HepG2 (cell line): ENCODE data around the gene SLC6A16. TPM values are rescaled to one million over a fixed set of nuclear protein-coding genes. Genes with fewer than 3 reads are reported as not detected.

Experiments used
- ATAC-seq: fragments of 200-7000 bp; cut with Tn5 transposase; 3 replicates; pipeline ENCODE4 v1.9.1; 2020; ENCODE audit warnings: mild to moderate bottlenecking, moderate library complexity
- BruUV-seq: library from RNA; stranded (reverse); fragments of 400-500 nt; replicated peaks from 2 replicates; lab custom pipeline; 2021; lab: Mats Ljungman, UMichigan
- CTCF ChIA-PET: fragments of 300-600 bp; formaldehyde crosslinking; extraction: SDS; loops from one replicate; lab custom pipeline; 2021; ENCODE audit warnings: low total read pairs, inconsistent platforms, low intra/inter-chr PET ratio; lab: Yijun Ruan, JAX
- POLR2A ChIA-PET: fragments of 350-600 bp; sonication (Branson Sonifier 250); formaldehyde crosslinking; loops from one replicate; lab custom pipeline; 2020; ENCODE audit warnings: antibody characterized with exemption, inconsistent platforms; lab: Yijun Ruan, JAX
- DNase-seq: peaks from one replicate; pipeline ENCODE4 v3.0.0-alpha.2; 2015; ENCODE audit warnings: low spot score
- FAIRE-seq: peaks from 3 replicates; lab custom pipeline; 2011; peaks lifted over from hg19 to GRCh38; lab: Jason Lieb, UNC
- H2AFZ ChIP-seq: one replicate; pipeline ENCODE4 v1.6.1; 2011; ENCODE audit warnings: low read length, inconsistent platforms
- H3K27ac ChIP-seq: fragments of 300-600 bp; 3 replicates; pipeline ENCODE4 v1.8.0; 2011; ENCODE audit warnings: mixed run types, mild to moderate bottlenecking, mixed read lengths, low read length, inconsistent platforms; ENCODE audit not compliant: insufficient read depth; ENCODE audit errors: extremely low read length
- H3K27me3 ChIP-seq, 2 experiments: fragments of 200-600 bp in 1 of 2; 2 replicates in 1 of 2; 3 replicates in 1 of 2; pipeline versions ENCODE4 v1.6.0 to v1.8.0; 2011; ENCODE audit warnings: low read length in 2 of 2, mild to moderate bottlenecking in 2 of 2, moderate library complexity in 2 of 2, inconsistent platforms in 1 of 2; ENCODE audit not compliant: insufficient read depth in 2 of 2, control insufficient read depth in 1 of 2
- H3K36me3 ChIP-seq, 2 experiments: fragments of 200-600 bp in 1 of 2; replicated peaks in 1 of 2; 2 replicates in 1 of 2; 3 replicates in 1 of 2; pipeline versions ENCODE4 v1.5.1 to v1.8.0; 2011; ENCODE audit warnings: low read length in 2 of 2, inconsistent platforms in 1 of 2; ENCODE audit not compliant: insufficient read depth in 2 of 2, control insufficient read depth in 1 of 2
- H3K4me1 ChIP-seq: 2 replicates; pipeline ENCODE4 v1.5.1; 2012; ENCODE audit warnings: low read length, inconsistent platforms; ENCODE audit not compliant: insufficient read depth
- H3K4me2 ChIP-seq: 2 replicates; pipeline ENCODE4 v1.6.0; 2011; ENCODE audit warnings: low read depth, low read length, inconsistent platforms
- H3K4me3 ChIP-seq, 3 experiments: fragments of 200-600 bp in 1 of 3; sonication (generic), shearing (Covaris generic) in 1 of 3; replicated peaks in 1 of 3; 2 replicates each; pipeline ENCODE4 v1.5.1; 2011 to 2016; ENCODE audit warnings: low read length in 3 of 3, inconsistent platforms in 2 of 3, low read depth in 2 of 3, mild to moderate bottlenecking in 2 of 3, control low read depth in 1 of 3, mixed read lengths in 1 of 3; ENCODE audit not compliant: insufficient read depth in 1 of 3
- H3K79me2 ChIP-seq: one replicate; pipeline ENCODE4 v1.6.1; 2011; ENCODE audit warnings: low read length, inconsistent platforms; ENCODE audit not compliant: insufficient read depth
- H3K9ac ChIP-seq: 2 replicates; pipeline ENCODE4 v1.6.0; 2011; ENCODE audit warnings: mild to moderate bottlenecking, low read depth, low read length, inconsistent platforms; ENCODE audit not compliant: insufficient read depth
- H3K9me3 ChIP-seq: 2 replicates; pipeline ENCODE4 v1.5.1; 2012; ENCODE audit warnings: mild to moderate bottlenecking, low read length
- H4K20me1 ChIP-seq: 2 replicates; pipeline ENCODE4 v1.6.0; 2011; ENCODE audit warnings: inconsistent platforms, mild to moderate bottlenecking, low read length, moderate library complexity; ENCODE audit not compliant: insufficient read depth
- CBX5 ChIP-seq: sonication (generic); formaldehyde crosslinking; IDR thresholded peaks from 2 replicates; pipeline ENCODE4 v1.4.0; 2020; ENCODE audit warnings: missing genetic modification reagents, borderline replicate concordance
- CHD2 ChIP-seq: IDR thresholded peaks from 2 replicates; pipeline ENCODE4 v1.6.1; 2011; ENCODE audit warnings: low read depth, low read length, improper control_type of control experiment
- FOXA1 ChIP-seq, 2 experiments: fragments of 450-650 bp in 1 of 2; sonication (generic) in 1 of 2; formaldehyde crosslinking in 1 of 2; IDR thresholded peaks; 2 replicates each; pipeline versions ENCODE4 v1.4.0 to v1.6.1; 2016 to 2020; ENCODE audit warnings: missing genetic modification reagents in 1 of 2
- NCOA2 ChIP-seq: sonication (generic); formaldehyde crosslinking; IDR thresholded peaks from 2 replicates; pipeline ENCODE4 v1.8.0; 2022; ENCODE audit warnings: inconsistent platforms
- PHF21A ChIP-seq: sonication (generic); formaldehyde crosslinking; IDR thresholded peaks from 2 replicates; pipeline ENCODE4 v1.5.0; 2020; ENCODE audit warnings: mild to moderate bottlenecking, missing genetic modification reagents
- PRPF4 ChIP-seq: fragments of 200-400 bp; formaldehyde crosslinking; IDR thresholded peaks from 2 replicates; pipeline ENCODE4 v1.6.1; 2016; ENCODE audit warnings: low read length, low read depth; ENCODE audit not compliant: poor library complexity, severe bottlenecking
- RBFOX2 ChIP-seq: fragments of 200-400 bp; formaldehyde crosslinking; IDR thresholded peaks from 2 replicates; pipeline ENCODE4 v1.6.1; 2017; ENCODE audit warnings: low read depth, mild to moderate bottlenecking, low read length
- RFX5 ChIP-seq: IDR thresholded peaks from 2 replicates; pipeline ENCODE4 v1.6.1; 2011; ENCODE audit warnings: low read depth, low read length, improper control_type of control experiment
- SAFB2 ChIP-seq: sonication (generic); formaldehyde crosslinking; IDR thresholded peaks from 2 replicates; pipeline ENCODE4 v1.5.1; 2020; ENCODE audit warnings: missing genetic modification reagents, low read depth, mild to moderate bottlenecking, borderline replicate concordance
- SP5 ChIP-seq: IDR thresholded peaks from 2 replicates; pipeline ENCODE4 v1.6.1; 2016; ENCODE audit warnings: low read depth, borderline replicate concordance
- ZBTB7A ChIP-seq: sonication (generic); formaldehyde crosslinking; IDR thresholded peaks from 2 replicates; pipeline ENCODE4 v1.8.0; 2022; ENCODE audit warnings: mild to moderate bottlenecking, missing genetic modification reagents
- ZBTB7B ChIP-seq: sonication (generic); formaldehyde crosslinking; IDR thresholded peaks from 2 replicates; pipeline ENCODE4 v1.4.0; 2020; ENCODE audit warnings: missing genetic modification reagents
- ZNF563 ChIP-seq: sonication (generic); formaldehyde crosslinking; IDR thresholded peaks from 2 replicates; pipeline ENCODE4 v1.8.0; 2022; ENCODE audit warnings: mild to moderate bottlenecking, moderate library complexity, missing genetic modification reagents
- ZNF577 ChIP-seq: sonication (generic); formaldehyde crosslinking; IDR thresholded peaks from 2 replicates; pipeline ENCODE4 v1.4.0; 2020; ENCODE audit warnings: mild to moderate bottlenecking, low read depth, missing genetic modification reagents, borderline replicate concordance
- ZNF839 ChIP-seq: sonication (generic); formaldehyde crosslinking; IDR thresholded peaks from 2 replicates; pipeline ENCODE4 v1.4.0; 2020; ENCODE audit warnings: missing genetic modification reagents, mild to moderate bottlenecking, borderline replicate concordance
- ZZZ3 ChIP-seq: sonication (generic); formaldehyde crosslinking; IDR thresholded peaks from 2 replicates; pipeline ENCODE4 v1.4.0; 2020; ENCODE audit warnings: missing genetic modification reagents, mild to moderate bottlenecking, borderline replicate concordance
- WGBS: methylation state at CpG from one replicate; pipeline ENCODE4 v1.1.6; 2017; ENCODE audit warnings: low lambda C conversion rate; 5-methylcytosine and 5-hydroxymethylcytosine counted together
- in situ Hi-C: cut with HindIII; loops from 2 replicates; pipeline ENCODE4 v1.10.0; 2017; ENCODE audit warnings: low pct_unique_long_range_greater_than_20kb; ENCODE audit not compliant: extremely low pct_ligation_motif_present
- intact Hi-C: fragments of 100-400 bp; cut with micrococcal nuclease; formaldehyde crosslinking; loops from one replicate; pipeline ENCODE4 v1.10.0; 2022; ENCODE audit not compliant: unreplicated experiment
- polyA plus RNA-seq, 8 experiments: library from polyadenylated mRNA; depleted of rRNA in 3 of 8; stranded (reverse) in 7 of 8; unstranded in 1 of 8; fragments of >200 nt; fragmentation: Illumina TruSeq in 4 of 8; extraction: Trizol in 4 of 8; gene quantifications; 2 replicates each; pipeline versions ENCODE4 v1.2.1 to v1.2.3, GENCODE V29; 2011 to 2016; ENCODE audit warnings: low read depth in 4 of 8, missing spikeins in 1 of 8, mixed read lengths in 1 of 8; ENCODE audit not compliant: insufficient read depth in 1 of 8
- total RNA-seq, 5 experiments: library from RNA; depleted of rRNA; stranded (reverse); fragments of >200 nt; fragmentation: Illumina TruSeq; extraction: Trizol; gene quantifications; 2 replicates each; pipeline ENCODE4 v1.2.3, GENCODE V29; 2016; ENCODE audit warnings: low read depth in 1 of 5
- TF ChIP-seq, protein P1 (sequence below), 2 experiments: sonication (generic) in 1 of 2; formaldehyde crosslinking in 1 of 2; IDR thresholded peaks; 2 replicates each; pipeline versions ENCODE4 v1.4.0 to v1.6.1; 2018 to 2020; ENCODE audit warnings: missing genetic modification reagents in 2 of 2, borderline replicate concordance in 1 of 2, low read depth in 1 of 2, mild to moderate bottlenecking in 1 of 2, missing biosample characterization in 1 of 2

SLC6A16 gene
- total and polyA plus RNA-seq, 2 of the 13 experiments (the other 11 are each of a cell fraction or from before 2014, with no cell fraction given) = 0.07 to 0.18 TPM

DNA sequence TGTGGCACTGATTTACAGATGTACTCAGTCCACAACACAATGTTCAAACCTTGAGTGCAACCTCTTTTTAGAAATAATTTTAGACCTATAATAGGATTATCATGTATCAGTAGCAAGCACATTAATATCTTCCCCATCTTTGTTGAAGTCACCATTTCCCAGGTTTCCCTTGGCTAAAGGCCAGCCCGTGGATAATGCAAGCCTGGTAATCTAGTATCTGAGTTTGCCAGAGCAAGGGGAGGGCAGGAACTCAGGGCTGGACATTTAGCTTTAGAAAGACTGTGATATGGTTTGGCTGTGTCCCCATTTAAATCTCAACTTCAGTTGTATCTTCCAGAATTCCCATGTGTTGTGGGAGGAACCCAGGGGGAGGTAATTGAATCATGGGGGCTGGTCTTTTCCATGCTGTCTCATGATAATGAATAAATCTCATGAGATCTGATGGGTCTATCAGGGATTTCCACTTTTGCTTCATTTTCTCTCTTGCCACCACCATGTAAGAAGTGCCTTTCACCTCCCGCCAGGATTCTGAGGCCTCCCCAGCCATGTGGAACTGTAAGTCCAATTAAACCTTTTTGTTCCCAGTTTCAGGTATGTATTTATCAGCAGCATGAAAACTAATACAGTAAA is 37.7 kb downstream of the SLC6A16 start:
- FAIRE-seq (no peak), DNase-seq (no peak), ATAC-seq (no peak)
- no peak for TF ChIP-seq ZNF839
- no peak for TF ChIP-seq RBFOX2
- TF ChIP-seq PRPF4 = no peak
- TF ChIP-seq SP5 (CRISPR knock-in tag) = no peak
- TF ChIP-seq ZNF577 (CRISPR knock-in tag) = no peak
- intact Hi-C loops (no loop called here), in situ Hi-C loops (no loop called here)
- Histone ChIP-seq H3K79me2 (no peaks in the 10 kb centered on the region), H3K4me2 (no peak overlapping the region), H3K9ac (no peak overlapping the region), H3K4me1 (no peaks in the 10 kb centered on the region), H4K20me1 (no peaks in the 10 kb centered on the region), H3K4me3 (no peak overlapping the region), H3K27me3 (peaks cover 1 to 3% of the 10 kb centered on the region in 2 experiments; a peak in 1 of 5 replicates), H2AFZ (no peak overlapping the region), H3K27ac (no peak overlapping the region), H3K9me3 (no peaks in the 10 kb centered on the region), H3K36me3 (no peaks in the 10 kb centered on the region)
- 0% methylated on average over 2 of the region's 2 CpGs for WGBS
- no TSS peak for BruUV-seq
- POLR2A ChIA-PET = no interaction called here
- CTCF ChIA-PET = no interaction called here

DNA sequence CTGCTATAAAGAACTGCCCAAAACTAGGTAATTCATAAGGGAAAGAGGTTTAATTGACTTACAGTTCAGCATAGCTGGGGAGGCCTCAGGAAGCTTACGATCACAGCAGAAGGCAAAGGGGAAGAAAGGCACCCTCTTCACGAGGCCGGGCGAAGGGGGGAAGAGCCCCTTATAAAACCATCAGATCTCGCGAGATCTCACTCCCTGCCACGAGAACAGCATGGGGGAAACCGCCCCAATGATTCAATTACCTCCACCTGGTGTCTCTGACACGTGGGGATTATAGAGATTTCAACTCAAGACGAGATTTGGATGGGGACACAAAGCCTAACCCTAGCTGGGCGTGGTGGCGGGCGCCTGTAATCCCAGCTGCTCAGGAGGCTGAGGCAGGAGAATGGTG is 42.8 kb downstream of the SLC6A16 start:
- H3K36me3 ChIP-seq = no peaks in the 10 kb centered on the region
- no peak overlapping the region for H3K27ac ChIP-seq
- H3K4me1 ChIP-seq = no peaks in the 10 kb centered on the region
- no peaks in the 10 kb centered on the region for H3K9me3 ChIP-seq
- H2AFZ ChIP-seq = no peak overlapping the region
- in situ Hi-C loops = no loop called here
- H4K20me1 ChIP-seq = no peaks in the 10 kb centered on the region
- 38% methylated on average over 13 of the region's 13 CpGs for WGBS
- CTCF ChIA-PET = no interaction called here
- intact Hi-C loops = no loop called here
- BruUV-seq = no TSS peak
- no peak for FAIRE-seq
- no peak overlapping the region for H3K4me2 ChIP-seq
- H3K27me3 ChIP-seq = peaks cover 1 to 14% of the 10 kb centered on the region in 2 experiments; a peak in 2 of 5 replicates
- no peaks in the 10 kb centered on the region for H3K79me2 ChIP-seq
- ATAC-seq = no peak
- H3K9ac ChIP-seq = no peak overlapping the region
- H3K4me3 ChIP-seq = no peak overlapping the region
- POLR2A ChIA-PET = no interaction called here
- no peak for DNase-seq
- TF ChIP-seq, protein P1, sequence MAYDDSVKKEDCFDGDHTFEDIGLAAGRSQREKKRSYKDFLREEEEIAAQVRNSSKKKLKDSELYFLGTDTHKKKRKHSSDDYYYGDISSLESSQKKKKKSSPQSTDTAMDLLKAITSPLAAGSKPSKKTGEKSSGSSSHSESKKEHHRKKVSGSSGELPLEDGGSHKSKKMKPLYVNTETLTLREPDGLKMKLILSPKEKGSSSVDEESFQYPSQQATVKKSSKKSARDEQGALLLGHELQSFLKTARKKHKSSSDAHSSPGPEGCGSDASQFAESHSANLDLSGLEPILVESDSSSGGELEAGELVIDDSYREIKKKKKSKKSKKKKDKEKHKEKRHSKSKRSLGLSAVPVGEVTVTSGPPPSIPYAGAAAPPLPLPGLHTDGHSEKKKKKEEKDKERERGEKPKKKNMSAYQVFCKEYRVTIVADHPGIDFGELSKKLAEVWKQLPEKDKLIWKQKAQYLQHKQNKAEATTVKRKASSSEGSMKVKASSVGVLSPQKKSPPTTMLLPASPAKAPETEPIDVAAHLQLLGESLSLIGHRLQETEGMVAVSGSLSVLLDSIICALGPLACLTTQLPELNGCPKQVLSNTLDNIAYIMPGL (CRISPR knock-in tag; IDR thresholded peaks at IDR 0.05; ENCODE audit: borderline replicate concordance in 1 of 2, low read depth in 1 of 2) = no peak
- no peak for TF ChIP-seq ZZZ3
- no peak for TF ChIP-seq ZNF563 (CRISPR knock-in tag)
- no peak for TF ChIP-seq ZBTB7B (CRISPR knock-in tag)
- TF ChIP-seq FOXA1 (IDR thresholded peaks at IDR 0.05) = no peak
- no peak for TF ChIP-seq FOXA1 (CRISPR knock-in tag; IDR thresholded peaks at IDR 0.05)
- no peak for TF ChIP-seq SAFB2
- TF ChIP-seq CHD2 = peak; percentile 73
- TF ChIP-seq PHF21A (CRISPR knock-in tag) = no peak
- TF ChIP-seq CBX5 (CRISPR knock-in tag) = no peak
- no peak for TF ChIP-seq NCOA2
- no peak for TF ChIP-seq RFX5
- TF ChIP-seq ZBTB7A (CRISPR knock-in tag) = no peak
